Measurements from ENCODE around the gene CLMP. TPM values are rescaled to one million over a fixed set of nuclear protein-coding genes. Genes with fewer than 3 reads are reported as not detected.

CLMP gene
- total RNA-seq, 2 experiments from 2014 or later: 0.09 TPM; not detected in 1

DNA sequence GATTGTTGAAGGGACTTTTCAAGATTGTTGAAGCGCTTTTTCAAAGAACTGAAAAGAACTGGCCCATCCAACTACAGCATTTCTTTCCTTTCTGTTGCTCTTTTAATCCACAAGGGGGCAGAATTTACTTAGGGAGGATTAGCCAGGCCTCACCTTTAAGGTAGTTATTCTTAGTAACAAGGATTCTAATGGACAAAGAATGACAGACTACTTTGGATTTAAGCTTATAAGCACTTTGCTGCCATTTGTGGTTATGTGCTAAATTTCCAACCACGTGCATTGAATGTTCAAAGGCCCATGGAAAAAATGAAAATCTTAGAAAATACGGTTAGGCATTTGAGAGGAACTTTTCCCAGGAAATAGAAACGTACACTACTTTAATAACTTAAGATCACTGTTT, 83.6 kb downstream of the CLMP start:
- Mint-ChIP-seq H3K27me3 (no peaks in the 10 kb centered on the region), H3K4me3 (no peak overlapping the region), H3K36me3 (ENCODE audit: low read depth) (peaks cover 2% of the 10 kb centered on the region), H3K4me1 (ENCODE audit: low read depth) (peaks cover 3% of the 10 kb centered on the region), H3K27ac (no peak overlapping the region), H3K9me3 (peaks cover 7% of the 10 kb centered on the region)
- ATAC-seq (peak; percentile 47), DNase-seq (no peak)
- intact Hi-C loops (cut with micrococcal nuclease): loop anchor here (1.0 kb wide), 1 partner anchor 136 kb away; no protein-coding TSS in a partner anchor
- TF ChIP-seq, protein P1, sequence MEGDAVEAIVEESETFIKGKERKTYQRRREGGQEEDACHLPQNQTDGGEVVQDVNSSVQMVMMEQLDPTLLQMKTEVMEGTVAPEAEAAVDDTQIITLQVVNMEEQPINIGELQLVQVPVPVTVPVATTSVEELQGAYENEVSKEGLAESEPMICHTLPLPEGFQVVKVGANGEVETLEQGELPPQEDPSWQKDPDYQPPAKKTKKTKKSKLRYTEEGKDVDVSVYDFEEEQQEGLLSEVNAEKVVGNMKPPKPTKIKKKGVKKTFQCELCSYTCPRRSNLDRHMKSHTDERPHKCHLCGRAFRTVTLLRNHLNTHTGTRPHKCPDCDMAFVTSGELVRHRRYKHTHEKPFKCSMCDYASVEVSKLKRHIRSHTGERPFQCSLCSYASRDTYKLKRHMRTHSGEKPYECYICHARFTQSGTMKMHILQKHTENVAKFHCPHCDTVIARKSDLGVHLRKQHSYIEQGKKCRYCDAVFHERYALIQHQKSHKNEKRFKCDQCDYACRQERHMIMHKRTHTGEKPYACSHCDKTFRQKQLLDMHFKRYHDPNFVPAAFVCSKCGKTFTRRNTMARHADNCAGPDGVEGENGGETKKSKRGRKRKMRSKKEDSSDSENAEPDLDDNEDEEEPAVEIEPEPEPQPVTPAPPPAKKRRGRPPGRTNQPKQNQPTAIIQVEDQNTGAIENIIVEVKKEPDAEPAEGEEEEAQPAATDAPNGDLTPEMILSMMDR (IDR thresholded peaks at IDR 0.05): peak; percentile 85
- ChIA-PET POLR2A (interaction anchor here (1.1 to 1.2 kb wide), 2 partner anchors 51 to 134 kb away, joined by 3 to 4 read pairs; no protein-coding TSS in a partner anchor), CTCF (interaction anchor here (0.6 to 12.0 kb wide), 39 partner anchors 8 to 370 kb away, joined by 3 to 281 read pairs (median 5); no protein-coding TSS in a partner anchor)

DNA sequence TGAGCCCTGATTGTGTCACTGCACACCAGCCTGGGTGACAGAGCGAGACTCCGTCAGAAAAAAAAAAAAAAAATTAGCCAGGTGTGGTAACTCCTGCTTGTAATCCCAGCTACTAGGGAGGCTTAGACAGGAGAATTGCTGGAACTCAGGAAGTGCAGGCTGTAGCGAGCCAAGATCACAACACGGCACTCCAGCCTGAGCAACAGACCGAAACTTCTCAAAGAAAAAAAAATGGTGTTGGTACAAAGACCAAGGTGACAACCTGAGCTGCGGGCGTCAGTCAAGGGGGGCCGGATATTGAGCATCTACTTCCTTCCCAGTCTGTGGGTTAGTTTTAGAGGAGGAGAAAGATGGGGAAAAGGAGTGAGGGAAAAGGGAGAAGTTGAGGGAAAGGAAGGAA, 84.7 kb downstream of the CLMP start:
- Mint-ChIP-seq H3K27ac (peak overlapping the region; percentile 63), H3K36me3 (ENCODE audit: low read depth) (no peaks in the 10 kb centered on the region), H3K27me3 (no peaks in the 10 kb centered on the region), H3K9me3 (peaks cover under 1% of the 10 kb centered on the region), H3K4me1 (ENCODE audit: low read depth) (peaks cover 3% of the 10 kb centered on the region), H3K4me3 (no peak overlapping the region)
- DNase-seq (no peak), ATAC-seq (no peak)
- intact Hi-C loops (cut with micrococcal nuclease): no loop called here
- ChIA-PET CTCF (interaction anchor here (0.7 to 12.0 kb wide), 31 partner anchors 7 to 376 kb away, joined by 3 to 281 read pairs (median 6); partner anchors contain the start of gene CLMP), POLR2A (interaction anchor here (0.8 to 1.3 kb wide), 5 partner anchors 32 to 137 kb away, joined by 3 to 5 read pairs (median 4); partner anchors contain the start of gene HSPA8)
- TF ChIP-seq, protein P1 (IDR thresholded peaks at IDR 0.05): no peak

DNA sequence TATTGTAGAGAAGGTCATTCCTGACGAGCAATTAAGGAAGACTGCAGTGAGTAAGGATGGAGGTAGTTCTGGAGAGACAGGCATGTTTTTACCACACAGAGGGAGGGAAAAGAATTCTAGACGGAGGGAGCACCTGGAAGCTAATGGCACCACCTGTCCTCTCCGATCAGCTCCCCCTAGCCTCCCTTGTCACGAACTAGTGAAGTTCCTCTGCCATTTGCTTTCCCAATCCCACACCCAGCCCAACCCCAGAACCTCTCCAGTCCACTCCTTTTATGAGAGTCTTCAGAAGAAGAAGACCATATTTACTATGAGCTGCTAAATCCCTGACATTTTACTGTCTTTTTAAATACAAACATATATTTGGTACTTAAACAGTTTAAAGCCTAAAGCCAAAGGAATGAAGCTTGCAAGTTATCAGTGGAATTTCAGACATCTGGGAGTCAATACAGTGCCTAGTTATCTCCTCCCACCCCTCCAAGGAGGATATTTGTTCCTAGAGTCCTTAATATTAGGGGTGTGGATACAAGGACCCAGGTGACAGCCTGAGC, 87.0 kb downstream of the CLMP start:
- ChIA-PET POLR2A (interaction anchor here (1.2 kb wide), 2 partner anchors 10 to 55 kb away, joined by 3 to 4 read pairs; no protein-coding TSS in a partner anchor), CTCF (interaction anchor here (0.8 to 12.0 kb wide), 5 partner anchors 9 to 469 kb away, joined by 3 to 281 read pairs (median 5); no protein-coding TSS in a partner anchor)
- Mint-ChIP-seq H3K27me3 (no peaks in the 10 kb centered on the region), H3K4me3 (no peak overlapping the region), H3K9me3 (no peaks in the 10 kb centered on the region), H3K36me3 (ENCODE audit: low read depth) (no peaks in the 10 kb centered on the region), H3K4me1 (ENCODE audit: low read depth) (peaks cover 7% of the 10 kb centered on the region), H3K27ac (no peak overlapping the region)
- intact Hi-C loops (cut with micrococcal nuclease): no loop called here
- TF ChIP-seq, protein P1 (IDR thresholded peaks at IDR 0.05): no peak
- DNase-seq: no peak
- ATAC-seq: no peak

DNA sequence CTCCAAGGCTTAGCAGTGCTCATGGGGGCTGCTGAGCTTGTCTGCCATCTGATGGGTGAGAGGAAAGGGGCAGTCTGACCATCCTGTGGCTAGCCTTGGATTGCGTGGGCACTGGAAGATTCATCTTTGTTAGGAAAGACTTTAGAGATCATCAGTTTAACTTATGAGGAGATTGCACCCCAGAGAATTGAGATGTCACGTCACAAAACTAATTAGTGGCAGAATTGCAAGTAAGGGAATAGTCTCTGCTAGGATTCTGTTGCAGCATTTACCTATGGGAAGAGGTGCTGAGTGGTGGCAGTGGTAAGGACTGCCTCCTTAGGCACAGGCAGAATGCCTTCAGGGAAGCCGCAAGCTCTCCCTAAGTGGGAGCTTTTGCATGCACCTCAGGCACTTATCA, 90.4 kb downstream of the CLMP start:
- intact Hi-C loops (cut with micrococcal nuclease): no loop called here
- Mint-ChIP-seq H3K4me3 (no peak overlapping the region), H3K9me3 (no peaks in the 10 kb centered on the region), H3K4me1 (ENCODE audit: low read depth) (peaks cover 18% of the 10 kb centered on the region), H3K36me3 (ENCODE audit: low read depth) (no peaks in the 10 kb centered on the region), H3K27me3 (no peaks in the 10 kb centered on the region), H3K27ac (no peak overlapping the region)
- no peak for ATAC-seq
- POLR2A ChIA-PET: interaction anchor here (1.3 to 2.7 kb wide), 3 partner anchors 9 to 49 kb away, joined by 3 to 8 read pairs (median 5); partner anchors contain the start of gene HSPA8
- TF ChIP-seq, protein P1 (IDR thresholded peaks at IDR 0.05): no peak
- CTCF ChIA-PET: interaction anchor here (0.9 to 12.0 kb wide), 4 partner anchors 10 to 197 kb away, joined by 3 to 281 read pairs (median 16); no protein-coding TSS in a partner anchor
- no peak for DNase-seq
